Measurements from ENCODE around the gene FGD3.

Gene FGD3

GRCh38 chr9:93082841-93083411, 135.6 kb downstream of the FGD3 start:
- DNase-seq: no peak

GRCh38 chr9:93083592-93084470, 136.5 kb downstream of the FGD3 start:
- DNase-seq: no peak

DNA sequence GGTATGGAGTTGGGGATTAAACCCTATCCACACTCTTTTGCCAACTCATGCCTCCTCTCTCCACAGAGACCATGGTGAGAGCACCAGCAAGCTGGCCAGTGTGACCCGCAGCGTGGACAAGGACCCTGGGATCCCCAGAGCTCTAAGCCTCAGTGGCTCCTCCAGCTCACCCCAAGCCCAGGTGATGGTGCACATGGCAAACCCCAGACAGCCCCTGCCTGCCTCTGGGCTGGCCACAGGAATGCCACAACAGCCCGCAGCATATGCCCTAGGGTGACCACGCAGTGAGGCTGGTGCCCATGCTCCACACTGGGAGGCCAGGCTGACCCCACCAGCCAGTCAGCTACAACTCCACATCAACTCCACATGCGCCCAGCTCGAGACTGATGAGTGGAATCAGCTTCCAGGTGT, 137.2 kb downstream of the FGD3 start:
- no peak for DNase-seq

DNA sequence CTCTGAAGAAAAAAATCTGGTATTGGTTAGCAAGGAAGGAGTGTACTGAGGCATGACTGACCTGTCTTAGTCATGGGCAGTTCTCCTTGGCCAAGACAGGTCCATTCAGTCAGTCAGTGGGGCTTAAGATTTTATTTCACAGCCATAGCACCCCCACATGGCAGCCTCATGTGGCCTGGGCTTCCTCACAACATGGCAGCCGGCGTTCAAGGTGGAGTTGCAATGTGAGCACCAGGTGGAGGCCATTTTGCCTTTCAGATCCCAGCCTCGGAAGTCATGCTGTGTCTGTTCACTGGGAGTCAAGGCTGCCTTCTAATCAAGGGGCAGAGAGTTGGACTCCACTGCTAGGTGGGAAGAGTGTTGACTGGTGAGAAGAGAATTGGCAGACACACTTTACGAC, 138.4 kb downstream of the FGD3 start:
- DNase-seq: no peak

All from bone marrow (tissue), 2 donors.